Measurements from ENCODE around the gene PLOD1. TPM values are rescaled to one million over a fixed set of nuclear protein-coding genes. Genes with fewer than 3 reads are reported as not detected.
"Not testable (repeated sequence)": the region's sequence is repeated elsewhere in the genome, so short reads cannot be mapped to it uniquely, and the experiment has no call there.

The PLOD1 gene
- total RNA-seq, 1 donor from 2014 or later = 76.8 TPM

GRCh38 chr1:11912000-11912399 is 22.5 kb upstream of the PLOD1 start:
- Histone ChIP-seq H3K4me3 (no peak overlapping the region), H3K9me3 (no peaks in the 10 kb centered on the region), H3K27ac (no peak overlapping the region), H3K4me1 (no peaks in the 10 kb centered on the region), H3K27me3 (no peaks in the 10 kb centered on the region), H3K36me3 (no peaks in the 10 kb centered on the region)
- no peak for TF ChIP-seq CTCF (IDR thresholded peaks at IDR 0.05)
- ATAC-seq = no peak
- no peak for DNase-seq
- intact Hi-C loops (cut with DNase I) = no loop called here

- H3K36me3 ChIP-seq; H3K4me3 ChIP-seq; intact Hi-C loops (cut with DNase I); ATAC-seq; DNase-seq; H3K27me3 ChIP-seq; H3K4me1 ChIP-seq; H3K9me3 ChIP-seq; H3K27ac ChIP-seq: not testable (repeated sequence)
These were observed 21.9 kb upstream of the PLOD1 start for GRCh38 chr1:11912482-11913216.

GRCh38 chr1:11913291-11913690 is 21.2 kb upstream of the PLOD1 start:
- ATAC-seq (no peak), DNase-seq (no peak)
- Histone ChIP-seq H3K36me3 (peaks cover 5% of the 10 kb centered on the region), H3K27me3 (no peaks in the 10 kb centered on the region), H3K27ac (no peak overlapping the region), H3K4me1 (no peaks in the 10 kb centered on the region), H3K9me3 (no peaks in the 10 kb centered on the region), H3K4me3 (no peak overlapping the region)
- intact Hi-C loops (cut with DNase I) = no loop called here
- no peak for TF ChIP-seq CTCF (IDR thresholded peaks at IDR 0.05)

GRCh38 chr1:11914024-11914423 is 20.5 kb upstream of the PLOD1 start:
- intact Hi-C loops (cut with DNase I) = no loop called here
- H3K27me3 ChIP-seq = no peaks in the 10 kb centered on the region
- no peak for TF ChIP-seq CTCF (IDR thresholded peaks at IDR 0.05)

GRCh38 chr1:11918799-11919519 is 15.6 kb upstream of the PLOD1 start:
- H3K9me3 ChIP-seq = no peaks in the 10 kb centered on the region
- peaks cover 58% of the 10 kb centered on the region for H3K36me3 ChIP-seq
- intact Hi-C loops (cut with DNase I) = no loop called here
- DNase-seq = no peak
- no peaks in the 10 kb centered on the region for H3K27me3 ChIP-seq
- no peak overlapping the region for H3K4me3 ChIP-seq
- peaks cover 15% of the 10 kb centered on the region for H3K4me1 ChIP-seq
- TF ChIP-seq CTCF (IDR thresholded peaks at IDR 0.05) = no peak
- no peak overlapping the region for H3K27ac ChIP-seq
- peak; percentile 46 for ATAC-seq

More at GRCh38 chr1:11914024-11914423, 20.5 kb upstream of the PLOD1 start:
- Histone ChIP-seq H3K36me3 (peaks cover 12% of the 10 kb centered on the region), H3K9me3 (no peaks in the 10 kb centered on the region), H3K27ac (no peak overlapping the region), H3K4me3 (no peak overlapping the region), H3K4me1 (no peaks in the 10 kb centered on the region)
- DNase-seq (no peak), ATAC-seq (no peak)

- H3K4me1 ChIP-seq = peaks cover 22% of the 10 kb centered on the region
These were observed 14.9 kb upstream of the PLOD1 start for GRCh38 chr1:11919621-11920020.

More at GRCh38 chr1:11919621-11920020, 14.9 kb upstream of the PLOD1 start:
- TF ChIP-seq CTCF (IDR thresholded peaks at IDR 0.05) = no peak
- H3K4me3 ChIP-seq = no peak overlapping the region
- H3K36me3 ChIP-seq = peaks cover 58% of the 10 kb centered on the region
- ATAC-seq = no peak
- no peaks in the 10 kb centered on the region for H3K27me3 ChIP-seq
- no peak for DNase-seq
- intact Hi-C loops (cut with DNase I) = no loop called here
- no peak overlapping the region for H3K27ac ChIP-seq
- no peaks in the 10 kb centered on the region for H3K9me3 ChIP-seq

Data from upper lobe of right lung (tissue), 1 donor.